H1 (cell line): ENCODE results near the gene NR1H2. TPM values are rescaled to one million over a fixed set of nuclear protein-coding genes. Genes with fewer than 3 reads are reported as not detected.

Experiments used
- CHD1 ChIP-seq: IDR thresholded peaks from 2 replicates; pipeline ENCODE4 v1.6.1; 2012; ENCODE audit warnings: low read depth, low read length, improper control_type of control experiment
- EP300 ChIP-seq, 2 experiments: IDR thresholded peaks; 1 replicate in 1 of 2; 2 replicates in 1 of 2; pipeline ENCODE4 v1.6.1; 2011 to 2012; ENCODE audit warnings: low read depth in 2 of 2, low read length in 2 of 2, mild to moderate bottlenecking in 2 of 2, borderline replicate concordance in 1 of 2, inconsistent platforms in 1 of 2, moderate library complexity in 1 of 2
- GABPA ChIP-seq: IDR thresholded peaks from 2 replicates; pipeline ENCODE4 v1.6.1; 2011; ENCODE audit warnings: mild to moderate bottlenecking, low read length, moderate library complexity, borderline replicate concordance; ENCODE audit not compliant: insufficient read depth
- polyA plus RNA-seq, 7 experiments: library from polyadenylated mRNA; depleted of rRNA in 3 of 7; stranded (reverse) in 5 of 7; unstranded in 2 of 7; fragments of >200 nt in 5 of 7; fragments of 200-250 nt in 2 of 7; gene quantifications; 1 replicate in 5 of 7; 2 replicates in 1 of 7; 4 replicates in 1 of 7; pipeline versions ENCODE4 v1.2.1 to v1.2.3, GENCODE V29; 2011 to 2013; ENCODE audit warnings: missing spikeins in 2 of 7, mixed read lengths in 2 of 7
- total RNA-seq: library from RNA; stranded (reverse); fragmentation: NEBNext Ultra II Directional; extraction: Animal tissue kit (Norgen Biotek cat#: 25700); gene quantifications from 2 replicates; pipeline ENCODE4 v1.2.1, GENCODE V29; 2021

The NR1H2 gene
- total and polyA plus RNA-seq, 2 of the 8 experiments (the other 6 are each of a cell fraction or from before 2014, with no cell fraction given), result 40.3 to 47.5 TPM

DNA sequence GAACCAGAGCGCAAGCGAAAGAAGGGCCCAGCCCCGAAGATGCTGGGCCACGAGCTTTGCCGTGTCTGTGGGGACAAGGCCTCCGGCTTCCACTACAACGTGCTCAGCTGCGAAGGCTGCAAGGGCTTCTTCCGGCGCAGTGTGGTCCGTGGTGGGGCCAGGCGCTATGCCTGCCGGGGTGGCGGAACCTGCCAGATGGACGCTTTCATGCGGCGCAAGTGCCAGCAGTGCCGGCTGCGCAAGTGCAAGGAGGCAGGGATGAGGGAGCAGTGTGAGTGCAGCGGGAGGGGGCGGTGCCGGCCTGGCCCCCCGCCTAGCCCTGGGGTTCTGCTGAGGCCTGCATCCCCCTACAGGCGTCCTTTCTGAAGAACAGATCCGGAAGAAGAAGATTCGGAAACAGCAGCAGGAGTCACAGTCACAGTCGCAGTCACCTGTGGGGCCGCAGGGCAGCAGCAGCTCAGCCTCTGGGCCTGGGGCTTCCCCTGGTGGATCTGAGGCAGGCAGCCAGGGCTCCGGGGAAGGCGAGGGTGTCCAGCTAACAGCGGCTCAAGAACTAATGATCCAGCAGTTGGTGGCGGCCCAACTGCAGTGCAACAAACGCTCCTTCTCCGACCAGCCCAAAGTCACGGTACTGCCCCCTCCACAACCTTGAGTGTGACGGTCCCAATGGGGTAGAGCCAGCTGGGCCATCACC is 2.1 kb downstream of the NR1H2 start (continued):
- TF ChIP-seq EP300 (IDR thresholded peaks at IDR 0.05; ENCODE audit: borderline replicate concordance in 1 of 2, low read depth in 2 of 2, low read length in 2 of 2) (no peak), CHD1 (no peak), GABPA (no peak)
